ENCODE data around the gene SLCO1B1.

DNA sequence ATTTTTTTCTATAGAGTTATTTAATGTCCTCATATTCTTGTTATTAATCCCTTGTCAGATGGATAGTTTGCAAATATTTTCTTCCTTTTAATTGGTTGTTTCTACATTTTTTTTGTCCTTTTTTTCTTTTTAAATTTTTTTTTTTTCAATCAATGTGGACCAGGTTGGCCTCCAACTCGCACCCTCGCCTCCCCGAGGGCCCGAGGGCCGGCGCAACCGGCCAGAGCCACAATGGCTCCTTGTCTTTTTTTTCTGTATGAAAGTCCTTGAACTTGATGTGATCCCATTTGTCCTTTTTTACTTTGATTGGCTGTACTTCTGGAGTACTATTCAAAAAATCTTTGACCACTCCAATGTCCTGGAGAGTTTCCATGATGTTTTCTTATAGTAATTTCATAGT lies 17.7 kb upstream of the SLCO1B1 start:
- TF ChIP-seq CTCF (IDR thresholded peaks at IDR 0.05; ENCODE audit: insufficient read depth, low read length): no peak
- no peak for TF ChIP-seq POLR2AphosphoS5 (IDR thresholded peaks at IDR 0.05; ENCODE audit: low read depth)

Measured in HL-60 (cell line).